HepG2 (cell line): ENCODE data around the gene SLC35F3. TPM values are rescaled to one million over a fixed set of nuclear protein-coding genes. Genes with fewer than 3 reads are reported as not detected.

Source experiments
- ATAC-seq: fragments of 200-7000 bp; cut with Tn5 transposase; 3 replicates; pipeline ENCODE4 v1.9.1; 2020; ENCODE audit warnings: mild to moderate bottlenecking, moderate library complexity
- BruUV-seq: library from RNA; stranded (reverse); fragments of 400-500 nt; replicated peaks from 2 replicates; lab custom pipeline; 2021; lab: Mats Ljungman, UMichigan
- CTCF ChIA-PET: fragments of 300-600 bp; formaldehyde crosslinking; extraction: SDS; loops from one replicate; lab custom pipeline; 2021; ENCODE audit warnings: low total read pairs, inconsistent platforms, low intra/inter-chr PET ratio; lab: Yijun Ruan, JAX
- POLR2A ChIA-PET: fragments of 350-600 bp; sonication (Branson Sonifier 250); formaldehyde crosslinking; loops from one replicate; lab custom pipeline; 2020; ENCODE audit warnings: antibody characterized with exemption, inconsistent platforms; lab: Yijun Ruan, JAX
- DNase-seq: peaks from one replicate; pipeline ENCODE4 v3.0.0-alpha.2; 2015; ENCODE audit warnings: low spot score
- FAIRE-seq: peaks from 3 replicates; lab custom pipeline; 2011; peaks lifted over from hg19 to GRCh38; lab: Jason Lieb, UNC
- H2AFZ ChIP-seq: one replicate; pipeline ENCODE4 v1.6.1; 2011; ENCODE audit warnings: low read length, inconsistent platforms
- H3K27ac ChIP-seq: fragments of 300-600 bp; 3 replicates; pipeline ENCODE4 v1.8.0; 2011; ENCODE audit warnings: mixed run types, mild to moderate bottlenecking, mixed read lengths, low read length, inconsistent platforms; ENCODE audit not compliant: insufficient read depth; ENCODE audit errors: extremely low read length
- H3K27me3 ChIP-seq, 2 experiments: fragments of 200-600 bp in 1 of 2; 2 replicates in 1 of 2; 3 replicates in 1 of 2; pipeline versions ENCODE4 v1.6.0 to v1.8.0; 2011; ENCODE audit warnings: low read length in 2 of 2, mild to moderate bottlenecking in 2 of 2, moderate library complexity in 2 of 2, inconsistent platforms in 1 of 2; ENCODE audit not compliant: insufficient read depth in 2 of 2, control insufficient read depth in 1 of 2
- H3K36me3 ChIP-seq, 2 experiments: fragments of 200-600 bp in 1 of 2; replicated peaks in 1 of 2; 2 replicates in 1 of 2; 3 replicates in 1 of 2; pipeline versions ENCODE4 v1.5.1 to v1.8.0; 2011; ENCODE audit warnings: low read length in 2 of 2, inconsistent platforms in 1 of 2; ENCODE audit not compliant: insufficient read depth in 2 of 2, control insufficient read depth in 1 of 2
- H3K4me1 ChIP-seq: 2 replicates; pipeline ENCODE4 v1.5.1; 2012; ENCODE audit warnings: low read length, inconsistent platforms; ENCODE audit not compliant: insufficient read depth
- H3K4me2 ChIP-seq: 2 replicates; pipeline ENCODE4 v1.6.0; 2011; ENCODE audit warnings: low read depth, low read length, inconsistent platforms
- H3K4me3 ChIP-seq, 3 experiments: fragments of 200-600 bp in 1 of 3; sonication (generic), shearing (Covaris generic) in 1 of 3; replicated peaks in 1 of 3; 2 replicates each; pipeline ENCODE4 v1.5.1; 2011 to 2016; ENCODE audit warnings: low read length in 3 of 3, inconsistent platforms in 2 of 3, low read depth in 2 of 3, mild to moderate bottlenecking in 2 of 3, control low read depth in 1 of 3, mixed read lengths in 1 of 3; ENCODE audit not compliant: insufficient read depth in 1 of 3
- H3K79me2 ChIP-seq: one replicate; pipeline ENCODE4 v1.6.1; 2011; ENCODE audit warnings: low read length, inconsistent platforms; ENCODE audit not compliant: insufficient read depth
- H3K9ac ChIP-seq: 2 replicates; pipeline ENCODE4 v1.6.0; 2011; ENCODE audit warnings: mild to moderate bottlenecking, low read depth, low read length, inconsistent platforms; ENCODE audit not compliant: insufficient read depth
- H3K9me3 ChIP-seq: 2 replicates; pipeline ENCODE4 v1.5.1; 2012; ENCODE audit warnings: mild to moderate bottlenecking, low read length
- H4K20me1 ChIP-seq: 2 replicates; pipeline ENCODE4 v1.6.0; 2011; ENCODE audit warnings: inconsistent platforms, mild to moderate bottlenecking, low read length, moderate library complexity; ENCODE audit not compliant: insufficient read depth
- DZIP1 ChIP-seq: sonication (generic); formaldehyde crosslinking; IDR thresholded peaks from 2 replicates; pipeline ENCODE4 v1.5.0; 2020; ENCODE audit warnings: mild to moderate bottlenecking, missing genetic modification reagents
- GPN1 ChIP-seq: sonication (generic); formaldehyde crosslinking; IDR thresholded peaks from 2 replicates; pipeline ENCODE4 v1.5.1; 2020; ENCODE audit warnings: missing genetic modification reagents, borderline replicate concordance
- MIXL1 ChIP-seq: IDR thresholded peaks from 2 replicates; pipeline ENCODE4 v1.6.1; 2016
- MXD4 ChIP-seq: IDR thresholded peaks from 2 replicates; pipeline ENCODE4 v1.6.1; 2016; ENCODE audit warnings: mild to moderate bottlenecking, missing biosample characterization, missing genetic modification reagents
- NFIB ChIP-seq: sonication (generic); formaldehyde crosslinking; IDR thresholded peaks from 2 replicates; pipeline ENCODE4 v1.9.0; 2021; ENCODE audit warnings: missing genetic modification reagents, mild to moderate bottlenecking, borderline replicate concordance
- PCBP1 ChIP-seq: fragments of 200-400 bp; formaldehyde crosslinking; IDR thresholded peaks from 2 replicates; pipeline ENCODE4 v1.6.1; 2017; ENCODE audit warnings: mild to moderate bottlenecking, low read depth, low read length, borderline replicate concordance
- POGZ ChIP-seq: sonication (generic); formaldehyde crosslinking; IDR thresholded peaks from 2 replicates; pipeline ENCODE4 v1.4.0; 2020; ENCODE audit warnings: mild to moderate bottlenecking, missing genetic modification reagents
- TBP ChIP-seq: sonication (generic); formaldehyde crosslinking; IDR thresholded peaks from 2 replicates; pipeline ENCODE4 v1.5.0; 2020; ENCODE audit warnings: missing genetic modification reagents
- U2AF2 ChIP-seq: fragments of 200-400 bp; formaldehyde crosslinking; IDR thresholded peaks from 2 replicates; pipeline ENCODE4 v1.6.1; 2017; ENCODE audit warnings: low read depth, mild to moderate bottlenecking, low read length
- ZBTB1 ChIP-seq: sonication (generic); formaldehyde crosslinking; IDR thresholded peaks from 2 replicates; pipeline ENCODE4 v1.4.0; 2020; ENCODE audit warnings: missing genetic modification reagents, borderline replicate concordance
- ZNF20 ChIP-seq: sonication (generic); formaldehyde crosslinking; IDR thresholded peaks from 2 replicates; pipeline ENCODE4 v1.4.0; 2020; ENCODE audit warnings: mild to moderate bottlenecking, moderate library complexity, missing genetic modification reagents
- ZNF337 ChIP-seq: sonication (generic); formaldehyde crosslinking; IDR thresholded peaks from 2 replicates; pipeline ENCODE4 v1.5.1; 2020; ENCODE audit warnings: missing genetic modification reagents, low read depth, mild to moderate bottlenecking, borderline replicate concordance
- ZNF431 ChIP-seq: sonication (generic); formaldehyde crosslinking; IDR thresholded peaks from 2 replicates; pipeline ENCODE4 v1.9.0; 2022; ENCODE audit warnings: missing genetic modification reagents, low read depth, mild to moderate bottlenecking, borderline replicate concordance
- ZNF879 ChIP-seq: sonication (generic); formaldehyde crosslinking; IDR thresholded peaks from 2 replicates; pipeline ENCODE4 v1.8.1; 2023; ENCODE audit warnings: missing genetic modification reagents
- WGBS: methylation state at CpG from one replicate; pipeline ENCODE4 v1.1.6; 2017; ENCODE audit warnings: low lambda C conversion rate; 5-methylcytosine and 5-hydroxymethylcytosine counted together
- in situ Hi-C: cut with HindIII; loops from 2 replicates; pipeline ENCODE4 v1.10.0; 2017; ENCODE audit warnings: low pct_unique_long_range_greater_than_20kb; ENCODE audit not compliant: extremely low pct_ligation_motif_present
- intact Hi-C: fragments of 100-400 bp; cut with micrococcal nuclease; formaldehyde crosslinking; loops from one replicate; pipeline ENCODE4 v1.10.0; 2022; ENCODE audit not compliant: unreplicated experiment
- polyA plus RNA-seq, 8 experiments: library from polyadenylated mRNA; depleted of rRNA in 3 of 8; stranded (reverse) in 7 of 8; unstranded in 1 of 8; fragments of >200 nt; fragmentation: Illumina TruSeq in 4 of 8; extraction: Trizol in 4 of 8; gene quantifications; 2 replicates each; pipeline versions ENCODE4 v1.2.1 to v1.2.3, GENCODE V29; 2011 to 2016; ENCODE audit warnings: low read depth in 4 of 8, missing spikeins in 1 of 8, mixed read lengths in 1 of 8; ENCODE audit not compliant: insufficient read depth in 1 of 8
- total RNA-seq, 5 experiments: library from RNA; depleted of rRNA; stranded (reverse); fragments of >200 nt; fragmentation: Illumina TruSeq; extraction: Trizol; gene quantifications; 2 replicates each; pipeline ENCODE4 v1.2.3, GENCODE V29; 2016; ENCODE audit warnings: low read depth in 1 of 5
- TF ChIP-seq, protein P1 (sequence below): sonication (generic); formaldehyde crosslinking; IDR thresholded peaks from 2 replicates; pipeline ENCODE4 v1.8.0; 2022; ENCODE audit warnings: mild to moderate bottlenecking, missing genetic modification reagents; ENCODE audit not compliant: insufficient replicate concordance

Gene SLC35F3
- total and polyA plus RNA-seq, 2 of the 13 experiments (the other 11 are each of a cell fraction or from before 2014, with no cell fraction given): not detected

DNA sequence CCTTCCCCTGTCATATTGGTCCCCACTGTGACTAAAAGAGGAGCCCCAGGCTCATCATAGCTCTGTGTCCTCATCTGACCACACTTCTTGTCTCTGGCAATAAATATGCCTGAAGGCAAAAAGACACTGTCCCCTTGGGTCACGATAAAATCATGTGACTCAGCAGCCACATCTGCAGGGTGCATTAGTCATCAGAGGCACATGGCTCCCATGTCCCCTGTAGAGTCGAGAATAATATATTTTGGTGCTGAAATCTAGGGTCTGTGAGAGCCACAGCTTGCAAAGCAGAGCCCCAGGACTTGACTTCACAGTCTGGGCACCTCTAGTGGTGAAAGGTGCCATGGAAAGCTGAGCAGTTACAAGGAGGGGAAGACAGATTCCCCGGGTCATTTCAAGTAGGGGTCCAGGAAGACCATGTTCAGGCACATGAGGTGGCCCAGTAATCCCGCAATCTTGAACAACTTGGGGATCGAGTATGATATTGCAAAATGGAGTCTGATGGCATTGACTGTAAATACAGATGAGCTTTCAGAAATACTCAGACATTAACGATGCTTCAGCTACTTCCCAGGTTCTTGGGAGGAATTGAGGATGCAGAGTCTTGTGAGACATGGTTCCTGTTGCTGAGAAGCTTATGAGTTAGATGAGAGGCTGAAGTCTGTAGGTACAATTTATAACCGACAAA, 68.6 kb downstream of the SLC35F3 start:
- peaks cover 0 to 14% of the 10 kb centered on the region in 2 experiments; a peak in 1 of 5 replicates for H3K27me3 ChIP-seq
- ATAC-seq (no peak), DNase-seq (no peak), FAIRE-seq (no peak)
- no peaks in the 10 kb centered on the region for H3K79me2 ChIP-seq
- CTCF ChIA-PET: no interaction called here
- no peak overlapping the region for H3K4me2 ChIP-seq
- TF ChIP-seq POGZ (no peak), DZIP1 (CRISPR knock-in tag) (no peak), TBP (CRISPR knock-in tag) (no peak), ZNF879 (CRISPR knock-in tag) (no peak)
- WGBS: 11% methylated on average over 5 of the region's 7 CpGs
- BruUV-seq: no TSS peak
- no peak overlapping the region for H2AFZ ChIP-seq
- H4K20me1 ChIP-seq: no peaks in the 10 kb centered on the region
- H3K27ac ChIP-seq: no peak overlapping the region
- H3K9me3 ChIP-seq: no peaks in the 10 kb centered on the region
- in situ Hi-C loops: no loop called here
- intact Hi-C loops: no loop called here
- H3K9ac ChIP-seq: no peak overlapping the region
- no peak overlapping the region for H3K4me3 ChIP-seq
- POLR2A ChIA-PET: no interaction called here
- no peaks in the 10 kb centered on the region for H3K36me3 ChIP-seq
- H3K4me1 ChIP-seq: no peaks in the 10 kb centered on the region

DNA sequence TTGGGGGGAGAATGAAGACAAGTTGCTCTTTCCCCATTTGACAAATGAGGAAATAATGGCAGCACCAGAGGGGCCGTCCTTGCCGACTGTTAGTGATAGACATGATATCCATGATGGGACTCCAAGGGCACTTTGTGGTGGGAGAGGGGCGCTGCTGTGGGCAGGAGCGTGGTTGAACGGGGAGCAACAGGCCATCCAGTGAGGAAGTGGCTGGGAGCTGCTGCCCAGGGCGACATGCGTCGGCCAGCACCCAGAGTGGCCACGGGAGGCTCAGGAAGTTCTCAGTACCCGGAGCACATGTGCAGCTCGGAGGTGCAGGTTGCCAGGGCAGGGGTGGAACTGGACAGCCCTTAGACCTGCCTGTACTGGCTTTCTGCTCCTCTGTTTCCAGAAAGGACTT, 71.0 kb downstream of the SLC35F3 start:
- ChIA-PET POLR2A (no interaction called here), CTCF (no interaction called here)
- no peaks in the 10 kb centered on the region for H3K4me1 ChIP-seq
- H3K79me2 ChIP-seq: no peaks in the 10 kb centered on the region
- no peak for ATAC-seq
- peaks cover 0 to 16% of the 10 kb centered on the region in 2 experiments; a peak in 1 of 5 replicates for H3K27me3 ChIP-seq
- no peak overlapping the region for H2AFZ ChIP-seq
- no peak overlapping the region for H3K4me2 ChIP-seq
- no peak for DNase-seq
- in situ Hi-C loops: no loop called here
- H3K36me3 ChIP-seq: no peaks in the 10 kb centered on the region
- no TSS peak for BruUV-seq
- H3K9me3 ChIP-seq: no peaks in the 10 kb centered on the region
- no peak overlapping the region for H3K4me3 ChIP-seq
- H3K27ac ChIP-seq: no peak overlapping the region
- intact Hi-C loops: no loop called here
- no peak for FAIRE-seq
- 15% methylated on average over 8 of the region's 11 CpGs for WGBS
- H3K9ac ChIP-seq: no peak overlapping the region
- H4K20me1 ChIP-seq: no peaks in the 10 kb centered on the region
- TF ChIP-seq ZBTB1: no peak
- no peak for TF ChIP-seq ZNF431 (CRISPR knock-in tag)
- TF ChIP-seq, protein P1, sequence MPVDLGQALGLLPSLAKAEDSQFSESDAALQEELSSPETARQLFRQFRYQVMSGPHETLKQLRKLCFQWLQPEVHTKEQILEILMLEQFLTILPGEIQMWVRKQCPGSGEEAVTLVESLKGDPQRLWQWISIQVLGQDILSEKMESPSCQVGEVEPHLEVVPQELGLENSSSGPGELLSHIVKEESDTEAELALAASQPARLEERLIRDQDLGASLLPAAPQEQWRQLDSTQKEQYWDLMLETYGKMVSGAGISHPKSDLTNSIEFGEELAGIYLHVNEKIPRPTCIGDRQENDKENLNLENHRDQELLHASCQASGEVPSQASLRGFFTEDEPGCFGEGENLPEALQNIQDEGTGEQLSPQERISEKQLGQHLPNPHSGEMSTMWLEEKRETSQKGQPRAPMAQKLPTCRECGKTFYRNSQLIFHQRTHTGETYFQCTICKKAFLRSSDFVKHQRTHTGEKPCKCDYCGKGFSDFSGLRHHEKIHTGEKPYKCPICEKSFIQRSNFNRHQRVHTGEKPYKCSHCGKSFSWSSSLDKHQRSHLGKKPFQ (CRISPR knock-in tag): no peak
- TF ChIP-seq GPN1 (CRISPR knock-in tag): no peak
- no peak for TF ChIP-seq MXD4 (CRISPR knock-in tag)
- TF ChIP-seq NFIB (CRISPR knock-in tag): no peak
- TF ChIP-seq U2AF2: no peak
- no peak for TF ChIP-seq ZNF20 (CRISPR knock-in tag)
- TF ChIP-seq MIXL1 (CRISPR knock-in tag): no peak
- no peak for TF ChIP-seq ZNF337
- no peak for TF ChIP-seq PCBP1
